HepG2 (cell line): ENCODE results near the gene NEDD4L. TPM values are rescaled to one million over a fixed set of nuclear protein-coding genes. Genes with fewer than 3 reads are reported as not detected.

Experiments used
- BCL6 ChIP-seq: IDR thresholded peaks from 2 replicates; pipeline ENCODE4 v1.6.1; 2016; ENCODE audit warnings: missing genetic modification reagents, missing compliant biosample characterization
- BRF2 ChIP-seq: sonication (generic); formaldehyde crosslinking; IDR thresholded peaks from 2 replicates; pipeline ENCODE4 v1.8.1; 2022; ENCODE audit warnings: mild to moderate bottlenecking, missing genetic modification reagents
- CREB1 ChIP-seq, 2 experiments: fragments of 450-650 bp in 1 of 2; IDR thresholded peaks; 2 replicates each; pipeline ENCODE4 v1.6.1; 2016 to 2017; ENCODE audit warnings: control low read depth in 1 of 2, mild to moderate bottlenecking in 1 of 2, missing compliant biosample characterization in 1 of 2, missing genetic modification characterization in 1 of 2
- DR1 ChIP-seq: sonication (generic); formaldehyde crosslinking; IDR thresholded peaks from 2 replicates; pipeline ENCODE4 v1.8.0; 2021; ENCODE audit warnings: mild to moderate bottlenecking, missing genetic modification reagents, inconsistent platforms
- FOXA3 ChIP-seq: IDR thresholded peaks from 2 replicates; pipeline ENCODE4 v1.6.1; 2016; ENCODE audit warnings: missing genetic modification reagents, missing compliant biosample characterization
- HMGXB4 ChIP-seq, 2 experiments: sonication (generic) in 1 of 2; formaldehyde crosslinking in 1 of 2; IDR thresholded peaks; 2 replicates each; pipeline versions ENCODE4 v1.4.0 to v1.6.1; 2018 to 2020; ENCODE audit warnings: missing genetic modification reagents in 2 of 2, borderline replicate concordance in 1 of 2, low read depth in 1 of 2, mild to moderate bottlenecking in 1 of 2, missing biosample characterization in 1 of 2
- MAZ ChIP-seq, 2 experiments: sonication (generic) in 1 of 2; formaldehyde crosslinking in 1 of 2; IDR thresholded peaks; 2 replicates each; pipeline versions ENCODE4 v1.5.0 to v1.6.1; 2012 to 2020; ENCODE audit warnings: low read depth in 2 of 2, mild to moderate bottlenecking in 2 of 2, borderline replicate concordance in 1 of 2, improper control_type of control experiment in 1 of 2, low read length in 1 of 2, missing genetic modification reagents in 1 of 2, moderate library complexity in 1 of 2
- SKIL ChIP-seq: sonication (generic); formaldehyde crosslinking; IDR thresholded peaks from 2 replicates; pipeline ENCODE4 v1.8.0; 2022; ENCODE audit warnings: missing genetic modification reagents, mild to moderate bottlenecking, moderate library complexity, borderline replicate concordance
- TCF12 ChIP-seq, 2 experiments: fragments of 450-650 bp in 1 of 2; sonication (generic) in 1 of 2; formaldehyde crosslinking in 1 of 2; IDR thresholded peaks; 2 replicates each; pipeline versions ENCODE4 v1.6.1 to v1.8.0; 2017 to 2022; ENCODE audit warnings: antibody characterized with exemption in 1 of 2, mild to moderate bottlenecking in 1 of 2, missing genetic modification reagents in 1 of 2, moderate library complexity in 1 of 2
- THAP11 ChIP-seq: IDR thresholded peaks from 2 replicates; pipeline ENCODE4 v1.6.1; 2016; ENCODE audit warnings: missing biosample characterization, missing genetic modification reagents
- YY1 ChIP-seq: IDR thresholded peaks from 2 replicates; pipeline ENCODE4 v1.6.1; 2011; ENCODE audit warnings: low read length, low read depth, moderate library complexity, mild to moderate bottlenecking; ENCODE audit not compliant: insufficient read depth, insufficient replicate concordance
- ZFP36L2 ChIP-seq: sonication (generic); formaldehyde crosslinking; IDR thresholded peaks from 2 replicates; pipeline ENCODE4 v1.4.0; 2020; ENCODE audit warnings: missing genetic modification reagents
- ZFY ChIP-seq: sonication (generic); formaldehyde crosslinking; IDR thresholded peaks from 2 replicates; pipeline ENCODE4 v1.4.0; 2020; ENCODE audit warnings: missing genetic modification reagents
- ZNF350 ChIP-seq: sonication (generic); formaldehyde crosslinking; IDR thresholded peaks from 2 replicates; pipeline ENCODE4 v1.4.0; 2020; ENCODE audit warnings: mild to moderate bottlenecking, low read depth, missing genetic modification reagents, borderline replicate concordance
- ZNF503 ChIP-seq: sonication (generic); formaldehyde crosslinking; IDR thresholded peaks from 2 replicates; pipeline ENCODE4 v1.4.0; 2020; ENCODE audit warnings: missing genetic modification reagents
- ZNF839 ChIP-seq: sonication (generic); formaldehyde crosslinking; IDR thresholded peaks from 2 replicates; pipeline ENCODE4 v1.4.0; 2020; ENCODE audit warnings: missing genetic modification reagents, mild to moderate bottlenecking, borderline replicate concordance
- ZSCAN25 ChIP-seq: sonication (generic); formaldehyde crosslinking; IDR thresholded peaks from 2 replicates; pipeline ENCODE4 v1.8.0; 2022; ENCODE audit warnings: mild to moderate bottlenecking, missing genetic modification reagents
- ZSCAN31 ChIP-seq: sonication (generic); formaldehyde crosslinking; IDR thresholded peaks from 2 replicates; pipeline ENCODE4 v1.5.0; 2020; ENCODE audit warnings: low read depth, mild to moderate bottlenecking, missing genetic modification reagents
- polyA plus RNA-seq, 8 experiments: library from polyadenylated mRNA; depleted of rRNA in 3 of 8; stranded (reverse) in 7 of 8; unstranded in 1 of 8; fragments of >200 nt; fragmentation: Illumina TruSeq in 4 of 8; extraction: Trizol in 4 of 8; gene quantifications; 2 replicates each; pipeline versions ENCODE4 v1.2.1 to v1.2.3, GENCODE V29; 2011 to 2016; ENCODE audit warnings: low read depth in 4 of 8, missing spikeins in 1 of 8, mixed read lengths in 1 of 8; ENCODE audit not compliant: insufficient read depth in 1 of 8
- total RNA-seq, 5 experiments: library from RNA; depleted of rRNA; stranded (reverse); fragments of >200 nt; fragmentation: Illumina TruSeq; extraction: Trizol; gene quantifications; 2 replicates each; pipeline ENCODE4 v1.2.3, GENCODE V29; 2016; ENCODE audit warnings: low read depth in 1 of 5

The NEDD4L gene
- total and polyA plus RNA-seq, 2 of the 13 experiments (the other 11 are each of a cell fraction or from before 2014, with no cell fraction given) = 168 to 390 TPM

- TF ChIP-seq ZNF503 (CRISPR knock-in tag) (0 out of 2 replicates have a peak, but pooled peaks have one; percentile 24), ZNF350 (CRISPR knock-in tag) (no peak; the same call in 1 of the 2 replicates), BRF2 (CRISPR knock-in tag) (0 out of 2 replicates have a peak, but pooled peaks have one; percentile 29), ZSCAN31 (peak; percentile 72), BCL6 (peak; percentile 58; the same call in 1 of the 2 replicates), CREB1 (IDR thresholded peaks at IDR 0.05) (no peak), CREB1 (CRISPR knock-in tag; IDR thresholded peaks at IDR 0.05) (0 out of 2 replicates have a peak, but pooled peaks have one; percentile 14), YY1 (peak; percentile 49), FOXA3 (CRISPR knock-in tag) (peak; percentile 76), ZFP36L2 (CRISPR knock-in tag) (no peak), HMGXB4 (CRISPR knock-in tag; IDR thresholded peaks at IDR 0.05; ENCODE audit: borderline replicate concordance in 1 of 2, low read depth in 1 of 2) (peak; percentile 76 to 86), SKIL (CRISPR knock-in tag) (0 out of 2 replicates have a peak, but pooled peaks have one; percentile 51), TCF12 (IDR thresholded peaks at IDR 0.05) (no peak), TCF12 (CRISPR knock-in tag; IDR thresholded peaks at IDR 0.05) (0 out of 2 replicates have a peak, but pooled peaks have one; percentile 48), THAP11 (0 out of 2 replicates have a peak, but pooled peaks have one; percentile 33), DR1 (peak; percentile 56; the same call in 1 of the 2 replicates), ZFY (CRISPR knock-in tag) (peak; percentile 19; the same call in 1 of the 2 replicates), ZNF839 (CRISPR knock-in tag) (no peak), MAZ (IDR thresholded peaks at IDR 0.05; ENCODE audit: borderline replicate concordance, low read depth, low read length) (peak; percentile 86), MAZ (CRISPR knock-in tag; IDR thresholded peaks at IDR 0.05; ENCODE audit: low read depth) (peak; percentile 76; the same call in 1 of the 2 replicates), ZSCAN25 (peak; percentile 43; the same call in 1 of the 2 replicates)
These were observed at the start of gene NEDD4L (continued) for GRCh38 chr18:58043491-58044369.
